HL-60 (cell line): ENCODE data around the gene USP47.

ENCODE experiments used
- DNase-seq, 2 experiments: peaks; one replicate each; pipeline ENCODE4 v3.0.0-alpha.2; 2010 to 2020; ENCODE audit warnings: low read depth in 1 of 2, low spot score in 1 of 2
- H3K27ac ChIP-seq: fragments of 250-450 bp; sonication (Bioruptor Pico); replicated peaks from 2 replicates; pipeline ENCODE4 v1.5.1; 2020; ENCODE audit warnings: mild to moderate bottlenecking, moderate library complexity
- H3K27me3 ChIP-seq: fragments of 250-450 bp; sonication (Bioruptor Pico); 2 replicates; pipeline ENCODE4 v1.5.1; 2021; ENCODE audit warnings: mild to moderate bottlenecking, moderate library complexity; ENCODE audit not compliant: insufficient read depth, poor library complexity, severe bottlenecking
- H3K4me3 ChIP-seq: replicated peaks from 2 replicates; pipeline ENCODE4 v1.5.1; 2011; ENCODE audit warnings: mild to moderate bottlenecking, control low read depth, low read length; ENCODE audit not compliant: insufficient read depth
- GABPA ChIP-seq: IDR thresholded peaks from 2 replicates; pipeline ENCODE4 v1.6.1; 2012; ENCODE audit warnings: low read depth
- POLR2AphosphoS5 ChIP-seq: IDR thresholded peaks from 2 replicates; pipeline ENCODE4 v1.6.1; 2012; ENCODE audit warnings: low read depth
- REST ChIP-seq: IDR thresholded peaks from 2 replicates; pipeline ENCODE4 v1.6.1; 2012; ENCODE audit warnings: low read depth; ENCODE audit not compliant: insufficient replicate concordance
- SPI1 ChIP-seq: IDR thresholded peaks from 2 replicates; pipeline ENCODE4 v1.6.1; 2012; ENCODE audit warnings: low read depth, mild to moderate bottlenecking, borderline replicate concordance
- TF ChIP-seq, protein P1 (sequence below): IDR thresholded peaks from one replicate; pipeline ENCODE4 v1.5.1; 2011; ENCODE audit warnings: low read length, control low read depth, inconsistent platforms; ENCODE audit not compliant: insufficient read depth

USP47 gene

DNA sequence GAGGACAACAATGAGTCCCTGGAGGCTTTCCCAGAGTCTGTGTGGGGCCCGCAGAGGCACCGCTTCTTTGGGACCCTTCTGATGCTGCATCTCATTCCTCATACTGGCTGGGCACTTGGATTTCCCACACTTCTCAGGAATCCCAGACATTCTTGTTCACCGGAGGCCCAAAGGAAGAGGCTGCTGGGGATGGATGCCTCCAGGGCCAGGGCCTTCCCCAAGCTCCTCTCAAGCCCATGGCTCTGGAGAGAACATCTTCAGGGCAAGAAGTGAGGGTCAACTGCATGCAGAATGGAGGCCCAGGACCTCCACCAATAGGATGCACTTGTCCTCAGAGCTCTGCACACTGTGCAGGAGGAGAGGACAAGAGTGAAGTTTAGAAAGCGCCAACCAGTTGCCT, 132.1 kb downstream of the USP47 start:
- TF ChIP-seq POLR2AphosphoS5 (no peak), REST (no peak), SPI1 (no peak), GABPA (no peak)
- TF ChIP-seq, protein P1, sequence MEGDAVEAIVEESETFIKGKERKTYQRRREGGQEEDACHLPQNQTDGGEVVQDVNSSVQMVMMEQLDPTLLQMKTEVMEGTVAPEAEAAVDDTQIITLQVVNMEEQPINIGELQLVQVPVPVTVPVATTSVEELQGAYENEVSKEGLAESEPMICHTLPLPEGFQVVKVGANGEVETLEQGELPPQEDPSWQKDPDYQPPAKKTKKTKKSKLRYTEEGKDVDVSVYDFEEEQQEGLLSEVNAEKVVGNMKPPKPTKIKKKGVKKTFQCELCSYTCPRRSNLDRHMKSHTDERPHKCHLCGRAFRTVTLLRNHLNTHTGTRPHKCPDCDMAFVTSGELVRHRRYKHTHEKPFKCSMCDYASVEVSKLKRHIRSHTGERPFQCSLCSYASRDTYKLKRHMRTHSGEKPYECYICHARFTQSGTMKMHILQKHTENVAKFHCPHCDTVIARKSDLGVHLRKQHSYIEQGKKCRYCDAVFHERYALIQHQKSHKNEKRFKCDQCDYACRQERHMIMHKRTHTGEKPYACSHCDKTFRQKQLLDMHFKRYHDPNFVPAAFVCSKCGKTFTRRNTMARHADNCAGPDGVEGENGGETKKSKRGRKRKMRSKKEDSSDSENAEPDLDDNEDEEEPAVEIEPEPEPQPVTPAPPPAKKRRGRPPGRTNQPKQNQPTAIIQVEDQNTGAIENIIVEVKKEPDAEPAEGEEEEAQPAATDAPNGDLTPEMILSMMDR = no peak
- no peaks in the 10 kb centered on the region for H3K27me3 ChIP-seq
- H3K4me3 ChIP-seq = no peak overlapping the region
- no peak overlapping the region for H3K27ac ChIP-seq
- DNase-seq = no peak

- no peak for TF ChIP-seq SPI1
- TF ChIP-seq REST = no peak
- no peak for TF ChIP-seq POLR2AphosphoS5
- TF ChIP-seq, protein P1 = no peak
- TF ChIP-seq GABPA = no peak
- Histone ChIP-seq H3K27ac (no peak overlapping the region), H3K4me3 (no peak overlapping the region), H3K27me3 (no peaks in the 10 kb centered on the region)
- DNase-seq = no peak
Measured at GRCh38 chr11:11975201-11976092, 133.7 kb downstream of the USP47 start.

DNA sequence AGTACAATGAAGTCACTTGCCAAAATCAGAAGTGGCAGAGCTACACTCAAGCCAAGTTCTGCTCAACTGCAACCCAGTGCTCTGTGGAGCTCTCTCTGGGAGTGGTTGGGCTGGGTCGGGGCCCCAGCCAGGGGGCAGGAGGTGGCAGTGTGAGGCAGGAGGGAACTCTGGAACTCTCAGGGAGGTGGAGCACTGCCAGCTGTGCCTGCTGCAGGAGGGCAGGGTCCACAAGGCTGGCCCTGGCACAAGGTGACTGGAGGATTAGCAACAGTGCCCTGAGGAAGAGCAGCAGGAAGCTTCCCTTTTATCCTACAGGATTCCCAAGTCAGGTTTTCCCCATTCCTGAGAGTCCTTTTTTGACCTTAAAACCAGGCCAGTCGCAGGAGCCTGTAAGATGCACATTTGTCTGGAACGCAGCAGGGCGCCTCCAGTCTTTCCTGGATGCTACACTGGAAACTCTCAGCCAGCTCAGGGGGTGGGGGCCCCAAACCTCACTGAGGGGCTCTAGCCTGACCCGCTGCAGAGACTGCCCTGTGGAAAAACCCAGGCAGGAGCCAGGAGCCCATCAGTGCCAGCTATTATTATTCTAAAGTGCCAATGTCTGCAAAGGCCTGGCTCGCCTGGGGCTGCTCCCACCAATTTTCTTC, 134.8 kb downstream of the USP47 start:
- TF ChIP-seq, protein P1 = no peak
- no peak for TF ChIP-seq POLR2AphosphoS5
- TF ChIP-seq REST = no peak
- TF ChIP-seq GABPA = no peak
- no peak for TF ChIP-seq SPI1
- no peak overlapping the region for H3K27ac ChIP-seq
- no peak overlapping the region for H3K4me3 ChIP-seq
- DNase-seq = no peak
- H3K27me3 ChIP-seq = no peaks in the 10 kb centered on the region
